Gastrocnemius medialis (tissue), 4 donors: ENCODE results near the gene ASF1A. TPM values are rescaled to one million over a fixed set of nuclear protein-coding genes. Genes with fewer than 3 reads are reported as not detected.

ENCODE experiments used
- ATAC-seq, 2 donors: fragments of 150-250 bp; one replicate each; pipeline ENCODE4 v1.9.1; 2016
- DNase-seq, 2 donors: peaks; one replicate each; pipeline ENCODE4 v3.0.0-alpha.2; 2019
- H3K27ac ChIP-seq, 4 donors: fragments of 200-600 bp; sonication (generic); 1 replicate in 1 of 4; 2 replicates in 3 of 4; pipeline ENCODE4 v1.5.1; 2016 to 2018; ENCODE audit warnings: mild to moderate bottlenecking in 2 of 4, moderate library complexity in 1 of 4
- H3K27me3 ChIP-seq, 3 donors: fragments of 200-600 bp; sonication (generic) in 2 of 3; 1 replicate in 1 of 3; 2 replicates in 2 of 3; pipeline versions ENCODE4 v1.5.1 to v1.6.0; 2016 to 2019; ENCODE audit warnings: mild to moderate bottlenecking in 1 of 3, moderate library complexity in 1 of 3
- H3K36me3 ChIP-seq, 2 donors: fragments of 200-600 bp; sonication (generic) in 1 of 2; one replicate each; pipeline ENCODE4 v1.5.1; 2017 to 2018
- H3K4me1 ChIP-seq, 2 donors: fragments of 200-600 bp; sonication (generic) in 1 of 2; one replicate each; pipeline ENCODE4 v1.5.1; 2016 to 2017; ENCODE audit warnings: mild to moderate bottlenecking in 2 of 2
- H3K4me3 ChIP-seq, 4 donors: fragments of 200-600 bp; sonication (generic) in 3 of 4; 1 replicate in 1 of 4; 2 replicates in 3 of 4; pipeline ENCODE4 v1.5.1; 2016 to 2019; ENCODE audit warnings: mild to moderate bottlenecking in 2 of 4
- H3K9me3 ChIP-seq, 3 donors: fragments of 200-600 bp; sonication (generic) in 2 of 3; 1 replicate in 1 of 3; 2 replicates in 2 of 3; pipeline ENCODE4 v1.5.1; 2016 to 2019
- POLR2A ChIP-seq, 2 donors: fragments of 450-650 bp; IDR thresholded peaks; one replicate each; pipeline ENCODE4 v1.6.1; 2017; ENCODE audit warnings: antibody characterized with exemption in 2 of 2, mild to moderate bottlenecking in 2 of 2, moderate library complexity in 2 of 2
- in situ Hi-C, 4 donors: fragments of 200-750 bp; cut with MboI; loops; one replicate each; pipeline versions ENCODE4 v1.15.0 to v1.8.0; 2017; ENCODE audit warnings: low sequenced_read_pairs in 4 of 4
- intact Hi-C: fragments of 100-400 bp; cut with DNase I; formaldehyde crosslinking; loops from one replicate; pipeline ENCODE4 v1.15.1; 2023; ENCODE audit warnings: low total_unique reads
- total RNA-seq, 4 donors: library from RNA; depleted of rRNA; stranded (reverse); fragments of >200 nt; gene quantifications; one replicate each; pipeline versions ENCODE4 v1.1.0 to v1.2.3, GENCODE V29; 2016
- TF ChIP-seq, protein P1 (sequence below), 5 experiments: fragments of 450-650 bp in 3 of 5; fragments of 200-600 bp in 2 of 5; sonication (generic) in 2 of 5; IDR thresholded peaks in 4 of 5; conservative IDR thresholded peaks in 1 of 5; 1 replicate in 4 of 5; 2 replicates in 1 of 5; pipeline ENCODE4 v1.5.1; 2016 to 2019; ENCODE audit warnings: antibody characterized with exemption in 5 of 5, mild to moderate bottlenecking in 3 of 5, moderate library complexity in 3 of 5

The ASF1A gene
- total RNA-seq, 4 donors from 2014 or later = 9.7 to 13.9 (median 11.0) TPM

DNA sequence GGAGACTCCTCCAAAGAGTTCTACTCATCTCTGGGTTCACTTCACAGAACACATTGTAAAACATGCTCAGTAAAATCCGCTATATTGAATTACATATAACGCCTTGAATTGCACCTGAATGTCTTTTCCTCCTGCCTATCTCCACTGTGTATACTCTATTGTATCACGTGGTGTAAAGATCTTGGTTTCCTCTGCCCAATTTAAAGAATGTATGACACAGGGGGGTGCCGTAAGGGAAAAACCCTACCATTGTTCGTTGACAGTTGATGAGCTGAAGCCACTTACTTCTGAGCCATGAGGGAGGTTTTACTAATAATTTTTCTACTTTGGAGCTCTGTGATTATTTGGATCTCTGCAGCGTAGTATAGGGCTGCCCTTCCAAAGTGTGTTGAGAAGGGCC, 6.0 kb downstream of the ASF1A start:
- H3K4me3 ChIP-seq = no peak overlapping the region
- TF ChIP-seq POLR2A (IDR thresholded peaks at IDR 0.05) = no peak
- TF ChIP-seq, protein P1, sequence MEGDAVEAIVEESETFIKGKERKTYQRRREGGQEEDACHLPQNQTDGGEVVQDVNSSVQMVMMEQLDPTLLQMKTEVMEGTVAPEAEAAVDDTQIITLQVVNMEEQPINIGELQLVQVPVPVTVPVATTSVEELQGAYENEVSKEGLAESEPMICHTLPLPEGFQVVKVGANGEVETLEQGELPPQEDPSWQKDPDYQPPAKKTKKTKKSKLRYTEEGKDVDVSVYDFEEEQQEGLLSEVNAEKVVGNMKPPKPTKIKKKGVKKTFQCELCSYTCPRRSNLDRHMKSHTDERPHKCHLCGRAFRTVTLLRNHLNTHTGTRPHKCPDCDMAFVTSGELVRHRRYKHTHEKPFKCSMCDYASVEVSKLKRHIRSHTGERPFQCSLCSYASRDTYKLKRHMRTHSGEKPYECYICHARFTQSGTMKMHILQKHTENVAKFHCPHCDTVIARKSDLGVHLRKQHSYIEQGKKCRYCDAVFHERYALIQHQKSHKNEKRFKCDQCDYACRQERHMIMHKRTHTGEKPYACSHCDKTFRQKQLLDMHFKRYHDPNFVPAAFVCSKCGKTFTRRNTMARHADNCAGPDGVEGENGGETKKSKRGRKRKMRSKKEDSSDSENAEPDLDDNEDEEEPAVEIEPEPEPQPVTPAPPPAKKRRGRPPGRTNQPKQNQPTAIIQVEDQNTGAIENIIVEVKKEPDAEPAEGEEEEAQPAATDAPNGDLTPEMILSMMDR (IDR thresholded peaks at IDR 0.05 in 4 of 5, conservative IDR thresholded peaks at IDR 0.05 in 1 of 5) = no peak
- ATAC-seq = no peak
- peaks cover 20 to 21% of the 10 kb centered on the region in 2 donors for H3K4me1 ChIP-seq
- in situ Hi-C loops = no loop called here
- intact Hi-C loops = loop anchor here (10.0 kb wide), 4 partner anchors 245 to 1225 kb away; partner anchors contain the start of genes CEP85L and NUS1
- no peaks in the 10 kb centered on the region for H3K36me3 ChIP-seq
- no peak for DNase-seq
- no peaks in the 10 kb centered on the region for H3K27me3 ChIP-seq
- no peaks in the 10 kb centered on the region for H3K9me3 ChIP-seq
- no peak overlapping the region for H3K27ac ChIP-seq

DNA sequence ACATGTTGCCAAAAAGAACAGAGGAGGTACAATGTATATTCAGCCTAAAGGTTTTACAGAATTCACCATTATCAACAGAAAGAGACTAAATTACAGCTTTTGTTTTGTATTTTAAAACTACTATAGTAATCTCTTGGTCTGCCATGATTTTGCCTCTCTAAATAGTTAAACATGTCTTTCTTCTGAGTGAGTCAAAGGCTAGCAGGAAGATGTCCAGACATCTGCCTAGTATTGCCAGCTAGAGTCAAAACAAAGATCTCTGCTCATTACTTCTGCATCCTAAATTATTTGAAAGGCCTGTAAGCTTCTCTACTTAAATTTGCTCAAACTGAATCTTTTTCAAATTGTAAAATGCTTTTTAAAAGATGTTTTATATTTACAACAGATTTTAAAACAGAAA, 8.8 kb downstream of the ASF1A start:
- intact Hi-C loops (no loop called here), in situ Hi-C loops (no loop called here)
- Histone ChIP-seq H3K9me3 (no peaks in the 10 kb centered on the region), H3K4me1 (peaks cover 4 to 12% of the 10 kb centered on the region in 2 donors), H3K36me3 (peaks cover 0 to 28% of the 10 kb centered on the region in 2 donors), H3K27me3 (no peaks in the 10 kb centered on the region), H3K4me3 (no peak overlapping the region), H3K27ac (no peak overlapping the region)
- DNase-seq = no peak
- no peak for ATAC-seq
- TF ChIP-seq, protein P1 (IDR thresholded peaks at IDR 0.05 in 4 of 5, conservative IDR thresholded peaks at IDR 0.05 in 1 of 5) = no peak
- TF ChIP-seq POLR2A (IDR thresholded peaks at IDR 0.05) = no peak

DNA sequence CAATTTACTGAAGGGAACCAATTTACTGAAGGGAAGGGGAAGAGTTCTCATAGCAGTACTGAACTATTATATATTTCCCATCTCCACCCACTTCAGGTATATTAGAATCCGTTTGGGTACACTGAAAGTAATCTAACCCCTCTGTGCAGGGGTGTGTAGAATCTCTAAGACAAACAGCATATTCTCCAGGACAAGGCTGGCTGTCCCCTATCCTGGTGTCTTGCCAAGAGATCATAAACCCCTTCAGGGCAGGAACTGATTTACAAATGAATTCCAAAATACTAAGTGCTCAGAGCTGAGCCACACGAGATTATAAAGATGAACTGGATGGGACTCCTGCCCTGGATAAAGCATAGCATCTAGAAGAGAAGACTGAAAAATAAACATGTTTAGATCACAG, 9.2 kb downstream of the ASF1A start:
- intact Hi-C loops (no loop called here), in situ Hi-C loops (no loop called here)
- Histone ChIP-seq H3K36me3 (peaks cover 0 to 32% of the 10 kb centered on the region in 2 donors), H3K4me3 (no peak overlapping the region), H3K9me3 (no peaks in the 10 kb centered on the region), H3K4me1 (peaks cover 4 to 12% of the 10 kb centered on the region in 2 donors), H3K27ac (no peak overlapping the region), H3K27me3 (no peaks in the 10 kb centered on the region)
- DNase-seq (no peak), ATAC-seq (no peak)
- TF ChIP-seq, protein P1 (IDR thresholded peaks at IDR 0.05 in 4 of 5, conservative IDR thresholded peaks at IDR 0.05 in 1 of 5) = no peak
- TF ChIP-seq POLR2A (IDR thresholded peaks at IDR 0.05) = no peak

DNA sequence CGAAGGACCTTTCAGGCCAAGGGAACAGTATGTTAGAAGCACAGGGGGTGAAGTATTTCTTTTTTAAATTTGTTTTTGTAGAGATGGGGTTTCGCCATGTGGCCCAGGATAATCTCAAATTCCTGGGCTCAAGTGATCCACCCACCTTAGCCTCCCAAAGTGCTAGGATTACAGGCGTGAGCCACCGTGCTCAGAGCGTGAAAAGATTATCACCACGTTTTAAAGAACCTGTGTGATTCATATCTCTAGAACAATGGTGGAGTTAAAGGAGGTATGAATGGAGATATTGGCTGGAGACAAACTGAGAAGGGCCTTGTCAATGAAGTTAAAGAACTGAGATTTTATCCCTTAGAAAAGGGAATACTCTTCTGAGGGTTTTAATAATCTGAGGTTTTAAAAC, 9.7 kb downstream of the ASF1A start:
- ATAC-seq (no peak), DNase-seq (no peak)
- intact Hi-C loops = no loop called here
- Histone ChIP-seq H3K4me3 (no peak overlapping the region), H3K9me3 (no peaks in the 10 kb centered on the region), H3K36me3 (peaks cover 0 to 37% of the 10 kb centered on the region in 2 donors), H3K27me3 (no peaks in the 10 kb centered on the region), H3K4me1 (peaks cover 4 to 12% of the 10 kb centered on the region in 2 donors), H3K27ac (no peak overlapping the region)
- in situ Hi-C loops = no loop called here
- TF ChIP-seq POLR2A (IDR thresholded peaks at IDR 0.05) = no peak
- TF ChIP-seq, protein P1 (IDR thresholded peaks at IDR 0.05 in 4 of 5, conservative IDR thresholded peaks at IDR 0.05 in 1 of 5) = no peak

DNA sequence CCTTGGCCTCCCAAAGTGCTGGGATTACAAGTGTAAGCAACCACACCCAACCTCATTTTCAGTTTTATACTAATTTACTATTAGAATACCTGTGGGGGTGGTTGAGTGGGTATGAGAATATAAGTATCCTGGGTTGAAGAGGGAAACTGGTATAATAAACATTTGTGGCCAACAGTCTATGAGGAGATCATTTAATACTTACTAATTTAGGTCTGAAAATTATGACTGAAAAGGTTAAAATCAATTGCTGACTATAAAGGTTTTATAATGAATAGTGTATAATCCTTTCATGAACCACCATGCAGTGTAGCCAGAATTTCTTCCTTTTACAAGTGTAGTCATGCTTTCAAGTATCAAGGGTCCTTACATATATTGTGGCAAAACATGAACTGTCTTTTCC, 11.1 kb downstream of the ASF1A start:
- DNase-seq (no peak), ATAC-seq (no peak)
- Histone ChIP-seq H3K4me3 (no peak overlapping the region), H3K4me1 (peaks cover 4 to 10% of the 10 kb centered on the region in 2 donors), H3K36me3 (peaks cover 0 to 47% of the 10 kb centered on the region in 2 donors), H3K27me3 (no peaks in the 10 kb centered on the region), H3K9me3 (no peaks in the 10 kb centered on the region), H3K27ac (no peak overlapping the region)
- TF ChIP-seq, protein P1 (IDR thresholded peaks at IDR 0.05 in 4 of 5, conservative IDR thresholded peaks at IDR 0.05 in 1 of 5) = no peak
- no peak for TF ChIP-seq POLR2A (IDR thresholded peaks at IDR 0.05)
- in situ Hi-C loops (no loop called here), intact Hi-C loops (no loop called here)
